H1 (cell line): ENCODE measurements around the gene MYBPHL. TPM values are rescaled to one million over a fixed set of nuclear protein-coding genes. Genes with fewer than 3 reads are reported as not detected.

Experiments
- CTCF ChIA-PET: fragments of 300-600 bp; sonication (Branson Sonifier 250); formaldehyde crosslinking; loops from one replicate; lab custom pipeline; 2021; ENCODE audit not compliant: partially characterized antibody; lab: Charles Lee
- POLR2A ChIA-PET: fragments of 300-600 bp; sonication (Branson Sonifier 250); formaldehyde crosslinking; loops from one replicate; lab custom pipeline; 2021; ENCODE audit warnings: inconsistent platforms; ENCODE audit not compliant: partially characterized antibody; lab: Charles Lee
- DNase-seq, 2 experiments: peaks; one replicate each; pipeline versions ENCODE4 v3.0.0 to v3.0.0-alpha.2; 2010 to 2022; ENCODE audit warnings: low spot score in 2 of 2, low read depth in 1 of 2, mixed read lengths in 1 of 2
- FAIRE-seq: peaks from 2 replicates; lab custom pipeline; 2011; peaks lifted over from hg19 to GRCh38; lab: Jason Lieb, UNC
- H2AFZ ChIP-seq: 2 replicates; pipeline ENCODE4 v1.8.1; 2012; ENCODE audit warnings: low read length, inconsistent platforms
- H2AK5ac ChIP-seq: 2 replicates; pipeline ENCODE4 v1.6.1; 2013; ENCODE audit warnings: low read depth, low read length
- H2BK120ac ChIP-seq: replicated peaks from 2 replicates; pipeline ENCODE3; 2013; ENCODE audit warnings: low read depth, low read length, inconsistent platforms
- H2BK12ac ChIP-seq: 2 replicates; pipeline ENCODE4 v1.6.1; 2013; ENCODE audit warnings: low read depth, low read length
- H2BK15ac ChIP-seq: 2 replicates; pipeline ENCODE4 v1.6.1; 2013; ENCODE audit warnings: low read length
- H2BK20ac ChIP-seq: 2 replicates; pipeline ENCODE4 v1.6.1; 2013; ENCODE audit warnings: low read length
- H2BK5ac ChIP-seq: 2 replicates; pipeline ENCODE4 v1.6.1; 2013; ENCODE audit warnings: low read depth, low read length
- H3K14ac ChIP-seq: 2 replicates; pipeline ENCODE4 v1.6.1; 2013; ENCODE audit warnings: inconsistent platforms; ENCODE audit not compliant: insufficient read length
- H3K18ac ChIP-seq: 2 replicates; pipeline ENCODE4 v1.6.1; 2013; ENCODE audit warnings: low read length; ENCODE audit errors: extremely low read depth
- H3K23ac ChIP-seq: 2 replicates; pipeline ENCODE4 v1.6.1; 2013; ENCODE audit warnings: inconsistent platforms; ENCODE audit not compliant: insufficient read length
- H3K23me2 ChIP-seq: 2 replicates; pipeline ENCODE4 v1.6.1; 2013; ENCODE audit warnings: low read depth, low read length
- H3K27ac ChIP-seq: 2 replicates; pipeline ENCODE4 v1.6.1; 2011; ENCODE audit warnings: low read depth, low read length, inconsistent platforms
- H3K27me3 ChIP-seq, 4 experiments: replicated peaks in 1 of 4; 1 replicate in 1 of 4; 2 replicates in 3 of 4; pipeline versions ENCODE4 v1.6.1 to v1.8.1; 2011 to 2013; ENCODE audit warnings: low read length in 3 of 4, mild to moderate bottlenecking in 3 of 4, inconsistent platforms in 2 of 4, mixed read lengths in 2 of 4, moderate library complexity in 1 of 4; ENCODE audit not compliant: control insufficient read depth in 3 of 4, insufficient read depth in 3 of 4; ENCODE audit errors: extremely low read depth in 1 of 4
- H3K36me3 ChIP-seq, 4 experiments: 2 replicates each; pipeline versions ENCODE4 v1.6.1 to v1.8.1; 2011 to 2013; ENCODE audit warnings: mild to moderate bottlenecking in 4 of 4, low read length in 3 of 4, moderate library complexity in 2 of 4, control low read depth in 1 of 4, inconsistent platforms in 1 of 4; ENCODE audit not compliant: insufficient read depth in 4 of 4, control insufficient read depth in 2 of 4
- H3K4ac ChIP-seq: replicated peaks from 2 replicates; pipeline ENCODE3; 2013; ENCODE audit warnings: low read length, low read depth, mixed read lengths, inconsistent platforms; ENCODE audit not compliant: insufficient read length
- H3K4me1 ChIP-seq, 4 experiments: replicated peaks in 1 of 4; 1 replicate in 1 of 4; 2 replicates in 3 of 4; pipeline versions ENCODE4 v1.6.1 to v1.8.1; 2011 to 2013; ENCODE audit warnings: low read length in 3 of 4, inconsistent platforms in 2 of 4, mixed read lengths in 1 of 4; ENCODE audit not compliant: insufficient read depth in 4 of 4, control insufficient read depth in 3 of 4
- H3K4me2 ChIP-seq, 2 experiments: 2 replicates each; pipeline versions ENCODE4 v1.6.1 to v1.8.1; 2011 to 2013; ENCODE audit warnings: low read depth in 2 of 2, low read length in 2 of 2, control low read depth in 1 of 2, inconsistent platforms in 1 of 2, mild to moderate bottlenecking in 1 of 2; ENCODE audit not compliant: insufficient read depth in 1 of 2
- H3K4me3 ChIP-seq, 4 experiments: fragments of 200-600, 300-600 bp in 1 of 4; sonication (generic), shearing (Covaris generic), sonication (Bioruptor Twin) in 1 of 4; 2 replicates each; pipeline versions ENCODE4 v1.5.1 to v1.8.1; 2011 to 2016; ENCODE audit warnings: low read length in 4 of 4, low read depth in 3 of 4, control low read depth in 2 of 4, inconsistent platforms in 2 of 4, mild to moderate bottlenecking in 2 of 4, mixed read lengths in 1 of 4, moderate library complexity in 1 of 4; ENCODE audit not compliant: insufficient read depth in 2 of 4; ENCODE audit errors: extremely low read depth in 1 of 4
- H3K56ac ChIP-seq: replicated peaks from 2 replicates; pipeline ENCODE3; 2013; ENCODE audit warnings: low read depth, mild to moderate bottlenecking, mixed read lengths, low read length, inconsistent platforms; ENCODE audit not compliant: insufficient read length
- H3K79me1 ChIP-seq: 2 replicates; pipeline ENCODE4 v1.6.1; 2013; ENCODE audit warnings: low read depth, low read length, control low read depth
- H3K79me2 ChIP-seq, 2 experiments: 2 replicates each; pipeline versions ENCODE4 v1.6.1 to v1.8.1; 2012 to 2013; ENCODE audit warnings: low read length in 2 of 2, mild to moderate bottlenecking in 2 of 2, inconsistent platforms in 1 of 2; ENCODE audit not compliant: insufficient read depth in 2 of 2, control insufficient read depth in 1 of 2
- H3K9ac ChIP-seq, 4 experiments: replicated peaks in 1 of 4; 1 replicate in 1 of 4; 2 replicates in 3 of 4; pipeline versions ENCODE4 v1.6.1 to v1.8.1; 2011 to 2013; ENCODE audit warnings: low read depth in 3 of 4, low read length in 3 of 4, control low read depth in 2 of 4, mild to moderate bottlenecking in 2 of 4, moderate library complexity in 2 of 4, inconsistent platforms in 1 of 4; ENCODE audit errors: extremely low read depth in 1 of 4
- H3K9me3 ChIP-seq, 2 experiments: 2 replicates each; pipeline versions ENCODE4 v1.6.1 to v1.8.1; 2012 to 2013; ENCODE audit warnings: mild to moderate bottlenecking in 2 of 2, moderate library complexity in 2 of 2, control low read depth in 1 of 2, inconsistent platforms in 1 of 2, low read depth in 1 of 2, low read length in 1 of 2, mixed read lengths in 1 of 2; ENCODE audit not compliant: insufficient read depth in 2 of 2
- H4K20me1 ChIP-seq, 2 experiments: replicated peaks in 1 of 2; 2 replicates each; pipeline versions ENCODE3 to v1.8.1; 2011 to 2013; ENCODE audit warnings: inconsistent platforms in 2 of 2, low read length in 2 of 2, mild to moderate bottlenecking in 1 of 2; ENCODE audit not compliant: insufficient read depth in 2 of 2, control insufficient read depth in 1 of 2
- H4K5ac ChIP-seq: 2 replicates; pipeline ENCODE4 v1.6.1; 2013; ENCODE audit warnings: low read length, low read depth, mixed read lengths, inconsistent platforms; ENCODE audit not compliant: insufficient read length
- H4K8ac ChIP-seq: 2 replicates; pipeline ENCODE4 v1.8.0; 2013; ENCODE audit warnings: mild to moderate bottlenecking, moderate library complexity, low read length, inconsistent platforms; ENCODE audit not compliant: insufficient read depth; ENCODE audit errors: extremely low read depth
- H4K91ac ChIP-seq: replicated peaks from 2 replicates; pipeline ENCODE3; 2013; ENCODE audit warnings: low read length, mixed read lengths, inconsistent platforms; ENCODE audit not compliant: insufficient read length
- CBX8 ChIP-seq: fragments of 300-800, 300-1000 bp; sonication (generic); IDR thresholded peaks from 2 replicates; pipeline ENCODE4 v1.7.1; 2016; ENCODE audit warnings: low read depth, low read length, borderline replicate concordance
- CHD2 ChIP-seq: IDR thresholded peaks from 2 replicates; pipeline ENCODE4 v1.6.1; 2012; ENCODE audit warnings: low read length, improper control_type of control experiment
- EP300 ChIP-seq, 2 experiments: IDR thresholded peaks; 1 replicate in 1 of 2; 2 replicates in 1 of 2; pipeline ENCODE4 v1.6.1; 2011 to 2012; ENCODE audit warnings: low read depth in 2 of 2, low read length in 2 of 2, mild to moderate bottlenecking in 2 of 2, borderline replicate concordance in 1 of 2, inconsistent platforms in 1 of 2, moderate library complexity in 1 of 2
- GABPA ChIP-seq: IDR thresholded peaks from 2 replicates; pipeline ENCODE4 v1.6.1; 2011; ENCODE audit warnings: mild to moderate bottlenecking, low read length, moderate library complexity, borderline replicate concordance; ENCODE audit not compliant: insufficient read depth
- KDM5A ChIP-seq: fragments of 200-600 bp; IDR thresholded peaks from 2 replicates; pipeline ENCODE4 v1.7.1; 2012; ENCODE audit warnings: mild to moderate bottlenecking, low read length, inconsistent platforms, mixed read lengths
- NANOG ChIP-seq: IDR thresholded peaks from 2 replicates; pipeline ENCODE4 v1.6.1; 2011; ENCODE audit warnings: low read length, low read depth, mild to moderate bottlenecking, inconsistent platforms; ENCODE audit not compliant: insufficient read depth, poor library complexity, severe bottlenecking
- PHF8 ChIP-seq: fragments of 200-600 bp; sonication (generic); conservative IDR thresholded peaks from 2 replicates; pipeline ENCODE4 v1.7.1; 2012; ENCODE audit warnings: low read depth, mild to moderate bottlenecking, inconsistent platforms, low read length, moderate library complexity
- SIX5 ChIP-seq: IDR thresholded peaks from 2 replicates; pipeline ENCODE4 v1.6.1; 2011; ENCODE audit warnings: mild to moderate bottlenecking, low read depth, low read length
- TAF1 ChIP-seq: IDR thresholded peaks from 2 replicates; pipeline ENCODE4 v1.6.1; 2011; ENCODE audit warnings: mild to moderate bottlenecking, low read depth, low read length
- TBP ChIP-seq: IDR thresholded peaks from 2 replicates; pipeline ENCODE4 v1.6.1; 2011; ENCODE audit warnings: low read depth, low read length, improper control_type of control experiment
- YY1 ChIP-seq: IDR thresholded peaks from 2 replicates; pipeline ENCODE4 v1.6.1; 2011; ENCODE audit warnings: low read depth, mild to moderate bottlenecking, low read length
- WGBS, 2 experiments: shearing (Covaris generic) in 1 of 2; methylation state at CpG; one replicate each; pipeline versions ENCODE4 v1.1.6 to v1.1.7; 2013 to 2015; ENCODE audit warnings: low lambda C conversion rate in 2 of 2, mixed read lengths in 2 of 2, inconsistent platforms in 1 of 2, low coverage in 1 of 2, missing lambda C conversion rate in 1 of 2; ENCODE audit not compliant: insufficient replicate concordance in 2 of 2, insufficient coverage in 1 of 2, insufficient read length in 1 of 2; ENCODE audit errors: extremely low coverage in 1 of 2, missing lambda C conversion rate in 1 of 2; 5-methylcytosine and 5-hydroxymethylcytosine counted together
- polyA plus RNA-seq, 7 experiments: library from polyadenylated mRNA; depleted of rRNA in 3 of 7; stranded (reverse) in 5 of 7; unstranded in 2 of 7; fragments of >200 nt in 5 of 7; fragments of 200-250 nt in 2 of 7; gene quantifications; 1 replicate in 5 of 7; 2 replicates in 1 of 7; 4 replicates in 1 of 7; pipeline versions ENCODE4 v1.2.1 to v1.2.3, GENCODE V29; 2011 to 2013; ENCODE audit warnings: missing spikeins in 2 of 7, mixed read lengths in 2 of 7
- total RNA-seq: library from RNA; stranded (reverse); fragmentation: NEBNext Ultra II Directional; extraction: Animal tissue kit (Norgen Biotek cat#: 25700); gene quantifications from 2 replicates; pipeline ENCODE4 v1.2.1, GENCODE V29; 2021
- TF ChIP-seq, protein P1 (sequence below): IDR thresholded peaks from 2 replicates; pipeline ENCODE4 v1.6.1; 2011; ENCODE audit warnings: low read depth, mild to moderate bottlenecking, low read length; ENCODE audit not compliant: insufficient read depth

The MYBPHL gene
- total and polyA plus RNA-seq, 2 of the 8 experiments (the other 6 are each of a cell fraction or from before 2014, with no cell fraction given) = 0.24 to 0.30 TPM

DNA sequence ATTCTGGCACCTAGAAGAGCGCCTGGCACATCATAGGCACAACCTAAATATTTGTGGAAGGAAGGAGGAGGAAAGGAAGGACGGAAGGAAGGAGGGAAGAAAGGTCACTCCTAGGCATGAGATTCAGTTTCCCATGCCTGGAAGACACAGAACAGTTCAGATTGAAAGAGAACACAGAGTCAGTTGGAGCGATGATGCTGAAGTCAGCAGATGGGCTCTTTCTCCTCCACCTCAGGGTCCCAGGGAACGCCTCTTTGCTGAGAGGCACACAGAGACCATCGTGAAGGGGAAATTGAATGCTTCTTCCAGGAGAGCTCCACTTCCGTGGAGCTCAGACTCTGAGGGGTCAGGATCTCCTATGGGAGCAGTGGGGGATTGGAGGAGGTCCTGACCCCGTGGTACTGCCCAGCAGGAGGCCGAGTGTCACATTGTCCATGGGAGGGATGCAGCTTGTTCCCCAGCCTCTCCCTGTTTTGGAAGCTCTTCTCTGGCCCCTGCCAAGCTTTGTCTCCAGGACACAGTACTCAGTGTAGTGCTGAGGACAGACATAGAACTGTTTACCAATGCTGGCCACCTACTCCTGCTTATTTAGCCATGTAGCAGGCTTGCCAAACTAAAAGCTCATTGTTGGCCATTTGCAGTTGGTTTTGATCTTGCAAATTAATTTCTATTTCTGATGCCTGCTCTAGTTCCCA lies 2.4 kb downstream of the MYBPHL start:
- ChIA-PET POLR2A (interaction anchor here (1.0 to 3.6 kb wide), 6 partner anchors 8 to 93 kb away, joined by 3 to 13 read pairs (median 8); partner anchors contain the start of genes PSRC1 and SORT1), CTCF (interaction anchor here (0.9 to 5.6 kb wide), 15 partner anchors 8 to 228 kb away, joined by 3 to 45 read pairs (median 4); partner anchors contain the start of genes PSRC1 and SORT1)
- Histone ChIP-seq H3K23ac (no peak overlapping the region), H2BK20ac (no peak overlapping the region), H2BK5ac (no peak overlapping the region), H2BK15ac (no peak overlapping the region), H3K4ac (no peak overlapping the region), H4K20me1 (peaks cover 0 to 2% of the 10 kb centered on the region in 2 experiments), H4K8ac (no peak overlapping the region), H4K91ac (no peak overlapping the region), H3K4me3 (no peak overlapping the region), H3K9ac (no peak overlapping the region), H2AK5ac (no peak overlapping the region), H3K4me2 (no peak overlapping the region), H3K14ac (no peak overlapping the region), H4K5ac (no peak overlapping the region), H3K79me1 (no peaks in the 10 kb centered on the region), H3K4me1 (peaks cover 0 to 13% (median 3%) of the 10 kb centered on the region in 4 experiments; a peak in 2 of 7 replicates), H2AFZ (no peak overlapping the region), H3K79me2 (no peaks in the 10 kb centered on the region), H3K27me3 (no peaks in the 10 kb centered on the region; a peak in 1 of 7 replicates), H3K56ac (no peak overlapping the region), H2BK120ac (no peak overlapping the region), H3K27ac (no peak overlapping the region), H3K36me3 (no peaks in the 10 kb centered on the region), H2BK12ac (peak overlapping the region; percentile 27; the same call in 1 of the 2 replicates), H3K18ac (no peak overlapping the region), H3K23me2 (peaks cover 3% of the 10 kb centered on the region; the same call in 1 of the 2 replicates), H3K9me3 (no peaks in the 10 kb centered on the region)
- FAIRE-seq (no peak), DNase-seq (no peak)
- WGBS, 2 experiments = 88% methylated on average over 8 of the region's 8 CpGs; no CpG with 5 or more reads in 1 of the 2 experiments
- no peak for TF ChIP-seq SIX5
- no peak for TF ChIP-seq TBP
- no peak for TF ChIP-seq CHD2
- TF ChIP-seq, protein P1, sequence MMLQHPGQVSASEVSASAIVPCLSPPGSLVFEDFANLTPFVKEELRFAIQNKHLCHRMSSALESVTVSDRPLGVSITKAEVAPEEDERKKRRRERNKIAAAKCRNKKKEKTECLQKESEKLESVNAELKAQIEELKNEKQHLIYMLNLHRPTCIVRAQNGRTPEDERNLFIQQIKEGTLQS = no peak
- TF ChIP-seq TAF1 = no peak
- TF ChIP-seq KDM5A = no peak
- TF ChIP-seq YY1 = no peak
- no peak for TF ChIP-seq EP300 (IDR thresholded peaks at IDR 0.05; ENCODE audit: borderline replicate concordance in 1 of 2, low read depth in 2 of 2, low read length in 2 of 2)
- TF ChIP-seq PHF8 = no peak
- no peak for TF ChIP-seq CBX8
- no peak for TF ChIP-seq GABPA
- TF ChIP-seq NANOG = no peak
